ENCODE data around the gene TMEM50B. TPM values are rescaled to one million over a fixed set of nuclear protein-coding genes. Genes with fewer than 3 reads are reported as not detected.

The TMEM50B gene
- total RNA-seq, 1 donor from 2014 or later = 24.9 TPM

DNA sequence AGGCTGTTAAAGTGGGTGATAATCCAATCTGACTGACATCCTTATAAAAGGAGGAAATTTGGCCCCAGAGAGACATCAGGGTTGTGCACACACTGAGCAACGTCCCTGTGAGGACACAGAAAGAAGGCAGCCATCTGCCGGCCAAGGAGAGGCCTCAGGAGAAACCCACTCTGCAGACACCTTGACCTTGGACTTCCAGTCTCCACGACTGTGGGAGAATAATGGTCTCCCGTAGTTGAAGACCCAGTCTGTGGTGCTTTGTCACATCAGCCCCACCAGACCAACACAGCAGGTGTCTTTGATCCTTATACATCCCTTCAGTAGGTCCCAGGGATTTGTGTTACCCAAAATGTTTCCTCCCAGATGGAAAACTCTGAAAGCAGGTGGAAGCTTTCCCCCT is 16.0 kb upstream of the TMEM50B start:
- DNase-seq (ENCODE audit: low spot score in 2 of 2) = no peak
- TF ChIP-seq, protein P1, sequence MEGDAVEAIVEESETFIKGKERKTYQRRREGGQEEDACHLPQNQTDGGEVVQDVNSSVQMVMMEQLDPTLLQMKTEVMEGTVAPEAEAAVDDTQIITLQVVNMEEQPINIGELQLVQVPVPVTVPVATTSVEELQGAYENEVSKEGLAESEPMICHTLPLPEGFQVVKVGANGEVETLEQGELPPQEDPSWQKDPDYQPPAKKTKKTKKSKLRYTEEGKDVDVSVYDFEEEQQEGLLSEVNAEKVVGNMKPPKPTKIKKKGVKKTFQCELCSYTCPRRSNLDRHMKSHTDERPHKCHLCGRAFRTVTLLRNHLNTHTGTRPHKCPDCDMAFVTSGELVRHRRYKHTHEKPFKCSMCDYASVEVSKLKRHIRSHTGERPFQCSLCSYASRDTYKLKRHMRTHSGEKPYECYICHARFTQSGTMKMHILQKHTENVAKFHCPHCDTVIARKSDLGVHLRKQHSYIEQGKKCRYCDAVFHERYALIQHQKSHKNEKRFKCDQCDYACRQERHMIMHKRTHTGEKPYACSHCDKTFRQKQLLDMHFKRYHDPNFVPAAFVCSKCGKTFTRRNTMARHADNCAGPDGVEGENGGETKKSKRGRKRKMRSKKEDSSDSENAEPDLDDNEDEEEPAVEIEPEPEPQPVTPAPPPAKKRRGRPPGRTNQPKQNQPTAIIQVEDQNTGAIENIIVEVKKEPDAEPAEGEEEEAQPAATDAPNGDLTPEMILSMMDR (IDR thresholded peaks at IDR 0.05) = no peak
- Histone ChIP-seq H3K36me3 (no peaks in the 10 kb centered on the region), H3K4me3 (no peak overlapping the region), H3K27me3 (no peaks in the 10 kb centered on the region), H3K4me1 (no peaks in the 10 kb centered on the region), H3K9me3 (no peaks in the 10 kb centered on the region), H3K27ac (no peak overlapping the region)
- intact Hi-C loops (cut with DNase I) = no loop called here

DNA sequence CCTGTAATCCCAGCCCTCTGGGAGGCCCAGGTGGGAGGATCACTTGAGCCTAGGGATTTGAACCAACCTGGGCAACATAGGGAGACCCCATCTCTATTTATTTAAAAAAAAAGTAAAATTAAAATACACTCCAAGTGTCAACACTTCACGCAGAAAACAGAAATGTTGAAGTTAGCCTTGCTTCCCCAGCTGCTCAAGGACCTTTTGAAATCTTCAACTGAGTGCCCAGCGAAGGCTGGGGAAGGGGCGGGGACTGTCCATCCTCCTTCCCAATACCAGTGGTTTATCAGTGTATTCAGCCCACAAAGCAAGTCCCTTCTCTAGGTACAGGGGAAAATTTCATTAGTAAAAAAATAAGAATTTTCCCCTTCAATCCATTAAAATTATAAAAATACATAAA is 14.0 kb upstream of the TMEM50B start:
- Histone ChIP-seq H3K9me3 (no peaks in the 10 kb centered on the region), H3K36me3 (no peaks in the 10 kb centered on the region), H3K4me1 (no peaks in the 10 kb centered on the region), H3K4me3 (no peak overlapping the region), H3K27ac (no peak overlapping the region), H3K27me3 (no peaks in the 10 kb centered on the region)
- TF ChIP-seq, protein P1 (IDR thresholded peaks at IDR 0.05) = no peak
- no peak for DNase-seq (ENCODE audit: low spot score in 2 of 2)
- intact Hi-C loops (cut with DNase I) = loop anchor here (5.0 kb wide), 1 partner anchor 94 kb away; the partner anchor contains the start of gene DONSON

DNA sequence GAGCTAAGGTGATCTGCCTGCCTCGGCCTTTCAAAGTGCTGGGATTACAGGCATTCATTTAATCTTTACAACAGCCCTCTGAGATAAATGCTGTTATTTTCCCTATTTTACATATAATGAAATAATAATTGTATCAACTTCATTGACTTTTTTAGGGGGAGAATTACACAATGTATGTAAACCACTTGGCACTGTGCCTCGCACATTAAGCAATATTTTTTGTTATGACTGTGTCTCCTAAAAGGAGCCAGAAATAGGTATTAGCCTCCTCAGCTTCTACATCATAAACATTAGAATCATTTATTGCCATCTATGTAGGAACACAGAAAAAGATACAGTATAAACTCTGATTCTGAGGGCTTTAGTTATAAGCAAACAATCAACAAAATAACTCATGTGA is 12.8 kb upstream of the TMEM50B start:
- no peak overlapping the region for H3K27ac ChIP-seq
- no peaks in the 10 kb centered on the region for H3K36me3 ChIP-seq
- no peak for DNase-seq (ENCODE audit: low spot score in 2 of 2)
- TF ChIP-seq, protein P1 (IDR thresholded peaks at IDR 0.05) = no peak
- no peaks in the 10 kb centered on the region for H3K4me1 ChIP-seq
- H3K4me3 ChIP-seq = no peak overlapping the region
- H3K27me3 ChIP-seq = no peaks in the 10 kb centered on the region
- intact Hi-C loops (cut with DNase I) = loop anchor here (5.0 kb wide), 1 partner anchor 95 kb away; the partner anchor contains the start of gene DONSON
- no peaks in the 10 kb centered on the region for H3K9me3 ChIP-seq

DNA sequence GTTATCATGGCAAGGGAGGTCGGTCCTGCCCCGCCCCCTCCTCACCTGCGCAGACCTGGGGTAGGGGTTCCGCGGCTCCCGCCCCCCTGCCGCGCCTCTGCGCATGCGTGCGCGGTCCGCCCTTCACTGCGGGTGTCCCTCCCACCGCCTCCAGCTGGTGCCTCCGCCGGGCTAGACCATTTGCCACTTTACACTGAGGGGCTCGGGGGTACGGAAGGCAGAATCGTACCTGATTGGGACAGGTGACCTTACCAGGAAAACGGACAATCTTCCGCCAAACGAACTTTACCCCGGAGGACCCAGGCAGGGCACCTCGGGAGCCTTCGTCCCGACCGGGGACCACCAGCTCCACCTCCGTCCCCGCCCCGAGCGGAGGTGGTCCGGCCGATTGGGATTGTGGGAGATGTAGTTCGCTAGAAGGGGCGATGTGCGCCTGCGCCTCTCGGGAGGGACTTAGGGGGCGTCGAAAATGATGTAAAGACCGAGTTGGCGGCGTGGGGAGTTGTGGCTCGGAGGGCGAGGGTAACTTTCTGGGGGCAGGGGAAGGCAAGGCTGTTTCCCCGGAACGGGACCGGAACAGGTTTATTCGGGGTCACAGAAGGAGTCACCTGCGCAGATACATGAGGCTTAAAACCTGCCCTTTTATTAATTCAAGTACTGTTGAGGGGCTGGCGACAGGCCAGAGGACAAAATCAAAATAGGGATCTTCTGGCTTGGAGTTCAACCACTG is 11.8 kb upstream of the TMEM50B start, which contains the start of gene DNAJC28:
Gene DNAJC28 (minus strand): TSS at position 344 of the 730 bp plus-strand sequence. CDS start 2,323 bp downstream, outside the sequence.
- Histone ChIP-seq H3K4me3 (peak within 1 kb of the TSS; percentile 69 to 75), H3K9me3 (no peaks in the 10 kb centered on the region), H3K27ac (peak within 1 kb of the TSS; percentile 72 to 79), H3K27me3 (no peaks in the 10 kb centered on the region), H3K36me3 (no peaks in the 10 kb centered on the region), H3K4me1 (no peaks in the 10 kb centered on the region)
- TF ChIP-seq, protein P1 (IDR thresholded peaks at IDR 0.05) = no peak
- intact Hi-C loops (cut with DNase I) = loop anchor here (1.0 to 5.0 kb wide), 2 partner anchors 12 to 96 kb away; partner anchors contain the start of genes DONSON and TMEM50B
- peak; percentile 81 to 97 for DNase-seq (ENCODE audit: low spot score in 2 of 2)

DNA sequence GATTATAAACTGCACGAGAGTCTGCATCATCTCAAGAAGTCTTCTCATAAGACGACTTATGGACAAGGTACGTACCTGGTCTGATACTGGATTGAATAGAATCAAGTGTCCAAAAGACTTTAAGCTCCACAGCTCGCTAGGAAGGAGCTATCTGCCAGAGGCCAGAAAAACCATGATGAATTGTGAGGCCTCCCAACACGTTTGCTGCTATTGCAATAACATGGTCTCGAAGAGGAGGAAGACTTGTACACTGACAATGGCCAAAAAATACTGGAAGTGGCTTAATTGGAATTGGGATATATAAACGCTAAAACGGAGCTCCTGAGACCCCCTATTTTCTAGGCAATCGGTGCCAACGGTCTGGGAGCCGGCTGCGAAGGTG is 11.2 kb upstream of the TMEM50B start:
- peak overlapping the region; percentile 69 to 75 for H3K4me3 ChIP-seq
- intact Hi-C loops (cut with DNase I) = loop anchor here (1.0 to 5.0 kb wide), 2 partner anchors 12 to 96 kb away; partner anchors contain the start of genes DONSON and TMEM50B
- DNase-seq (ENCODE audit: low spot score in 2 of 2) = no peak
- H3K4me1 ChIP-seq = no peaks in the 10 kb centered on the region
- TF ChIP-seq, protein P1 (IDR thresholded peaks at IDR 0.05) = no peak
- H3K27ac ChIP-seq = peak overlapping the region; percentile 72 to 79
- no peaks in the 10 kb centered on the region for H3K27me3 ChIP-seq
- H3K9me3 ChIP-seq = no peaks in the 10 kb centered on the region
- H3K36me3 ChIP-seq = no peaks in the 10 kb centered on the region
